B cell (primary cell): ENCODE data around the gene TTC23L.

ENCODE experiments used
- EZH2 ChIP-seq: IDR thresholded peaks from 2 replicates; pipeline ENCODE4 v1.6.1; 2012; ENCODE audit warnings: borderline replicate concordance, low read depth, mild to moderate bottlenecking, moderate library complexity, low read length; ENCODE audit not compliant: insufficient read depth, poor library complexity, severe bottlenecking
- TF ChIP-seq, protein P1 (sequence below): fragments of 200-600 bp; IDR thresholded peaks from one replicate; pipeline ENCODE4 v1.8.0; 2022; ENCODE audit warnings: antibody characterized with exemption, mild to moderate bottlenecking

DNA sequence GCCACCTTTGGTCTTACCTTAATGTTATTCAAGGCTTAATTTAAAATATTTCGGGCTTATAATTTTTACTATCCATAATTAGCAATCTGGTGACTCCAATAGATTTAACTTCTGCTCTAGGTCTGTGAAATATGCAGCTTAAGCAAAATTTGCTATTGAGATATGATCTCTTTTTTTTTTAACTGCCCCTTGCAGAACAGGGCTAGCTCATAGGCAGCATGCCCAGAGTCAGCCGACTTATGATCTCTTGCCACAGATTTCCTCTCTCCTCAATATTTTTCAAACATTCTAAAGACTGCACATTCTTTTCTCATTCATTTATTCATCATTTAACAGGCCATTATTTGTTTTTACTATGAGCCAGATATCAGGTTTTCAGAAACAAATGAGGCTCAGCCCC, 4.5 kb downstream of the TTC23L start:
- TF ChIP-seq, protein P1, sequence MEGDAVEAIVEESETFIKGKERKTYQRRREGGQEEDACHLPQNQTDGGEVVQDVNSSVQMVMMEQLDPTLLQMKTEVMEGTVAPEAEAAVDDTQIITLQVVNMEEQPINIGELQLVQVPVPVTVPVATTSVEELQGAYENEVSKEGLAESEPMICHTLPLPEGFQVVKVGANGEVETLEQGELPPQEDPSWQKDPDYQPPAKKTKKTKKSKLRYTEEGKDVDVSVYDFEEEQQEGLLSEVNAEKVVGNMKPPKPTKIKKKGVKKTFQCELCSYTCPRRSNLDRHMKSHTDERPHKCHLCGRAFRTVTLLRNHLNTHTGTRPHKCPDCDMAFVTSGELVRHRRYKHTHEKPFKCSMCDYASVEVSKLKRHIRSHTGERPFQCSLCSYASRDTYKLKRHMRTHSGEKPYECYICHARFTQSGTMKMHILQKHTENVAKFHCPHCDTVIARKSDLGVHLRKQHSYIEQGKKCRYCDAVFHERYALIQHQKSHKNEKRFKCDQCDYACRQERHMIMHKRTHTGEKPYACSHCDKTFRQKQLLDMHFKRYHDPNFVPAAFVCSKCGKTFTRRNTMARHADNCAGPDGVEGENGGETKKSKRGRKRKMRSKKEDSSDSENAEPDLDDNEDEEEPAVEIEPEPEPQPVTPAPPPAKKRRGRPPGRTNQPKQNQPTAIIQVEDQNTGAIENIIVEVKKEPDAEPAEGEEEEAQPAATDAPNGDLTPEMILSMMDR: no peak
- TF ChIP-seq EZH2: no peak
